KOPT-K1 (cell line): ENCODE data around the gene CLDN5.

Experiments
- H3K27ac ChIP-seq: fragments of 200-600 bp; sonication (generic); 2 replicates; pipeline ENCODE4 v1.5.1; 2016; ENCODE audit warnings: antibody characterized with exemption, mild to moderate bottlenecking, low read depth, low read length; ENCODE audit not compliant: poor library complexity, severe bottlenecking
- H3K36me3 ChIP-seq: fragments of 200-600 bp; sonication (generic); 2 replicates; pipeline ENCODE4 v1.5.1; 2017; ENCODE audit warnings: antibody characterized with exemption, mild to moderate bottlenecking, low read length, moderate library complexity; ENCODE audit not compliant: insufficient read depth
- H3K9me3 ChIP-seq: fragments of 200-600 bp; sonication (generic); 2 replicates; pipeline ENCODE4 v1.5.1; 2017; ENCODE audit warnings: antibody characterized with exemption, low read length, mild to moderate bottlenecking; ENCODE audit not compliant: insufficient read depth, poor library complexity, severe bottlenecking

CLDN5 gene

GRCh38 chr22:19507534-19507861, 16.7 kb downstream of the CLDN5 start:
- Histone ChIP-seq H3K36me3 (peaks cover 100% of the 10 kb centered on the region), H3K27ac (no peak overlapping the region), H3K9me3 (no peaks in the 10 kb centered on the region)

DNA sequence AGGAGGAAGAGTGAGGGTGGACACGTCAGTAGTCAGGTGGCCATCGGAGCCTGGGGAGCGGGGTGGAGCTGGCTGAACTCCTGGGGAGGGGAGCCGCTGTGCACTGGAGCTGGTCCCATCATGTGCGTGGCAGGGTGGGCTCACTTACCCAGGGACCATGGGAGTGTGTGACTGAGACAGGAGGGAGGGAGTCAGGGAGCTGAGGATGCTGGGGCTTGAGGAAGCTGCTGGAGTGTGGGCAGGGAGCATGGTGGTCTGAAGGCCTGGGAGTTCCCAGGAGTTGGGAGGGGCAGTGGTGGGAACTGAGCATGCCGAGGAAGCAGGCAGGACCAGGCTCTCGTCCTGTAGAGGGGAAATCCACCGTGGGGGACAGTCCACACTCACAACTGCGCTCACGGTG, 18.0 kb downstream of the CLDN5 start:
- H3K27ac ChIP-seq, result no peak overlapping the region
- no peaks in the 10 kb centered on the region for H3K9me3 ChIP-seq
- H3K36me3 ChIP-seq, result peaks cover 100% of the 10 kb centered on the region

GRCh38 chr22:19505735-19506126, 18.5 kb downstream of the CLDN5 start:
- peak overlapping the region; percentile 20 for H3K27ac ChIP-seq
- peaks cover 100% of the 10 kb centered on the region for H3K36me3 ChIP-seq

GRCh38 chr22:19504900-19505734, 19.1 kb downstream of the CLDN5 start:
- Histone ChIP-seq H3K9me3 (no peaks in the 10 kb centered on the region), H3K27ac (peak overlapping the region; percentile 20), H3K36me3 (peaks cover 100% of the 10 kb centered on the region)

More at GRCh38 chr22:19505735-19506126, 18.5 kb downstream of the CLDN5 start:
- H3K9me3 ChIP-seq, result no peaks in the 10 kb centered on the region

DNA sequence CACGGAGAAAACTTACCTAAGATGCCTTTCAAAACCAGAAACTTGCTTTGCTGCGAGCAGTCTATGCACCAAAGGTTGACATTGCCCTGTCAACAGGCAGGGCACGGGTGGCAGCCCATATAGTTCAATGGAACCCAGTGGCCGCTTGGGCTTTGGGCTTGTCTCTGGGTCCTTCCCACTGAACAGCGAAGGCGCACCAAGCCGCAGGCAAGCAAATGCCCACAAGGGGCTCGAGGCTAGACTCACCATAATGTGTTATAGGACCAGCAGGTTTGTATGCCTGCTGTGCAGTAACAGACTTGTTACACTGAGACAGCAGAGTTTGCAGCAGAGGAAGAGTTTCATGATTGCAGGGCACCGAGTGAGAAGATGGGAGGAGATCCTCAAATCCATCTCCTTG, 20.3 kb downstream of the CLDN5 start:
- Histone ChIP-seq H3K9me3 (no peaks in the 10 kb centered on the region), H3K27ac (no peak overlapping the region), H3K36me3 (peaks cover 100% of the 10 kb centered on the region)

DNA sequence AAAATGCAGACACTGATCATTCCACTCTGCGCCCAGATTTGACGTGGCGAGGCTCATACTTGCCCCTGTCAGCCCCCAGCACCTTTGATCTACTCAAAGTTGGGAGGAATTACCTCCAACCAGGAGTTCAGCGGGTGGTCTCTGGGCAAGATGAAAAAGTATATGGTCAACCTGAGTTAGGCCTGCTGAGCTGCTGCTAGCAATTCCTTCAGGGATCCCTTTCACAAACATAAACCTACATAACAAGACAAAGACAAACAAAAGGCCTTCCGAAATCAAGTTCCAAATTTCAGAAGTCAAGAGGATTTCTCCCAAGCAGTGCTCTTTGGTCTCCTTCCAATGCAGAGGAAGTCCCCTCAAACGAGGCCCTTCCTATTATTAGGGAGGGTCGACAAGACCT, 20.8 kb downstream of the CLDN5 start:
- H3K27ac ChIP-seq, result no peak overlapping the region
- no peaks in the 10 kb centered on the region for H3K9me3 ChIP-seq
- H3K36me3 ChIP-seq, result peaks cover 100% of the 10 kb centered on the region

GRCh38 chr22:19501897-19502447, 22.2 kb downstream of the CLDN5 start:
- H3K36me3 ChIP-seq, result peaks cover 100% of the 10 kb centered on the region
- no peak overlapping the region for H3K27ac ChIP-seq
- H3K9me3 ChIP-seq, result no peaks in the 10 kb centered on the region

- H3K9me3 ChIP-seq, result no peaks in the 10 kb centered on the region
- peaks cover 100% of the 10 kb centered on the region for H3K36me3 ChIP-seq
- no peak overlapping the region for H3K27ac ChIP-seq
These were observed 24.3 kb downstream of the CLDN5 start for GRCh38 chr22:19499880-19500242.

- peaks cover 100% of the 10 kb centered on the region for H3K36me3 ChIP-seq
- no peaks in the 10 kb centered on the region for H3K9me3 ChIP-seq
- H3K27ac ChIP-seq, result no peak overlapping the region
These were observed 24.9 kb downstream of the CLDN5 start for GRCh38 chr22:19499236-19499879.

DNA sequence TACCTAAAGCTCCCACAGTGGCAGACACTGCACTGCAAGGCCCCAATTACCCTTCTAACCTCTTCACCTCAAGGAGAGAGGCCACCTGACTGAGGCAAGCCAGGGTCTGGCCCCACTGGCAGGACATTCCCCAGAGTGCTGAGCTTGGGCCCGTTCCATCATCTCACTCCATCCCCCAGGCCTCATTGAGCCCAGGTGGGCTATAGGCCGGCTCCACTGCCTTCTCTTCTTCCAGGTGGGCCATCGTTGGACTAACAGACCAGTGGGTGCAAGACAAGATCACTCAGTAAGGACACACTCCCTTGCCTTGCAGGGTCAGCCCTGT, 25.4 kb downstream of the CLDN5 start:
- Histone ChIP-seq H3K36me3 (peaks cover 100% of the 10 kb centered on the region), H3K9me3 (no peaks in the 10 kb centered on the region), H3K27ac (no peak overlapping the region)

GRCh38 chr22:19498154-19498865, 25.9 kb downstream of the CLDN5 start:
- no peaks in the 10 kb centered on the region for H3K9me3 ChIP-seq
- peaks cover 100% of the 10 kb centered on the region for H3K36me3 ChIP-seq
- H3K27ac ChIP-seq, result no peak overlapping the region

GRCh38 chr22:19497245-19497644, 27.0 kb downstream of the CLDN5 start:
- H3K27ac ChIP-seq, result no peak overlapping the region
- H3K36me3 ChIP-seq, result peaks cover 100% of the 10 kb centered on the region

DNA sequence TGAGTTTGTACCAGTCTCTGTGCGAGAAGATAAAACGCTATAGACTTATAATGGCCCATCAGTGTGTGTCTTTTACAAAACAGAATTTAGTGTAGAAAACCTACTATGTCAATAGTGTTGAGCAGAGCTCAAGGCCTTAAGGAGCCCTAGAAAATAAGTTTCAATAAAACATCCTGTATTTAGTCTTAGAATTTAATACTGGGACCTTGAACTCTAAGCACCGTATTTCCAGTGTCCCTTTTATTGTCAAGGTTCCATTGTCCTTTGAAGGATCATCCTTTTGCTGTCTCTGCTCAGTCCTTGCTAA, 27.9 kb downstream of the CLDN5 start:
- H3K27ac ChIP-seq, result no peak overlapping the region
- peaks cover 100% of the 10 kb centered on the region for H3K36me3 ChIP-seq
- H3K9me3 ChIP-seq, result no peaks in the 10 kb centered on the region

More at GRCh38 chr22:19497245-19497644, 27.0 kb downstream of the CLDN5 start:
- no peaks in the 10 kb centered on the region for H3K9me3 ChIP-seq

DNA sequence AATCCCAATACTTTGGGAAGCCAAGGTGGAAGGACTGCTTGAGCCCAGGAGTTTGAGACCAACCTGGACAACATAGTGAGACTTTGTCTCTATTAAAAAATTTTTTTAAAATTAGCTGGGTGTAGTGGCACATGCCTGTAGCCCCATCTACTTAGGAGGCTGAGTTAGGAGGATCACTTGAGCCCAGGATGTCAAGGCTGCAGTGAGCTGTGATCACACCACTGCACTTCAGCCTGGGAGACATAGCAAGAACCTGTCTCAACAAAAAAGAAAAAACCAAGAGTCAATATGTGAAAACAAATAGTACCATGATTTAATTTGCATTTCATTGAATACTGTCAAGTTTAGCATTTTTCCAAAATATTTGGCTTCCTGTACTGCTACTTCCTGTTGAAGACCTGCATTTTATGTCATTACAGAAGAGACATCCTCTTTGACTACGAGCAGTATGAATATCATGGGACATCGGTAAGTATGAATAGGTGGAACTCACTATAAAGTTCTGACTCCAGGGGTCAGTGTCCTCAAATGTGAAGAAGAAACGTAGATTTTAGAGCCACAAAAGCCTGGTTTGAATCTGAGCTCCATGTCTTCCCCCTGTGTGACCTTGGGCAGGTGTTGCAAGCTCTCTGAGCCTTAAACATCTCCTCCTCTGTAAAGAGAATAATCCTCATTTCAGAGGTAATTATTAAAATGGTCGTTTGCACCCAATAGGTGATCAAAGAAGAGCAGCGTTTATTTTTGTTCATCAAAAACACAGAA, 28.5 kb downstream of the CLDN5 start:
- peaks cover 100% of the 10 kb centered on the region for H3K36me3 ChIP-seq
- H3K27ac ChIP-seq, result no peak overlapping the region
- H3K9me3 ChIP-seq, result no peaks in the 10 kb centered on the region

DNA sequence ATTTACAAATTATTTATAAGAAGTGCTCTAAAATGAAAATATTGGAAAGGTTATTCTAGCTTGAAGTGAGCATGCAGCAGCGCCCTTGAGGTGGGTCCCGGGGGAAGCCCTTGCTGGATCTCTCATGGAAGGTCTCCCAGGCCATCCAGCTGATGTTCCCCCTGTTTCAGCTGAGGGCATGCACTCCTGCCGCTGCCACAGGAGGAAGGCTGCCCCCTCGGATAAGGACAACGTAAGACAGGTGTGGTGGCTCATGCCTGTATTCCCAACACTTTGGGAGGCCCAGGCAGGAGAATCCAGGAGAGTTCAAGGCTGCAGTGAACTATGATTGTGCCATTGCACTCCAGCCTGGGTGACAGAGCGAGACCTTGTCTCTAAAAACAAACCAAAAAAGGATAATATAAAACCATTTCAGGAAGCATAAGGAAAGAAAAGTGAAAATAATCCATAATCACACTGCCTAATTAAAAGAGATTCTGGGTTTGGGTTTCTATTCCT, 29.5 kb downstream of the CLDN5 start:
- Histone ChIP-seq H3K36me3 (peaks cover 98% of the 10 kb centered on the region), H3K9me3 (no peaks in the 10 kb centered on the region), H3K27ac (no peak overlapping the region)
